ENCODE measurements around the gene SCRN2.

Gene SCRN2

GRCh38 chr17:47840742-47841487, at the start of gene SCRN2:
Gene SCRN2 (minus strand): TSS chr17:47841273. CDS start chr17:47840843, 430 bp downstream.
- DNase-seq (ENCODE audit: low spot score) (peak; percentile 83), ATAC-seq (ENCODE audit: low read depth) (peak; percentile 83)
- Histone ChIP-seq H3K9me3 (ENCODE audit: severe bottlenecking) (no peaks in the 10 kb centered on the region), H3K27ac (ENCODE audit: poor library complexity, severe bottlenecking) (peak within 1 kb of the TSS; percentile 28), H3K4me1 (ENCODE audit: insufficient read depth, poor library complexity, severe bottlenecking) (peaks cover 4% of the 10 kb centered on the region), H3K4me3 (ENCODE audit: severe bottlenecking) (peak within 1 kb of the TSS; percentile 63), H3K27me3 (ENCODE audit: insufficient read depth, poor library complexity, severe bottlenecking) (no peaks in the 10 kb centered on the region), H3K36me3 (ENCODE audit: low read depth) (0 out of 2 replicates have a peak, but pooled peaks cover 3% of the 10 kb centered on the region)
- TF ChIP-seq CTCF (IDR thresholded peaks at IDR 0.05; ENCODE audit: poor library complexity, severe bottlenecking) = peak; percentile 98

DNA sequence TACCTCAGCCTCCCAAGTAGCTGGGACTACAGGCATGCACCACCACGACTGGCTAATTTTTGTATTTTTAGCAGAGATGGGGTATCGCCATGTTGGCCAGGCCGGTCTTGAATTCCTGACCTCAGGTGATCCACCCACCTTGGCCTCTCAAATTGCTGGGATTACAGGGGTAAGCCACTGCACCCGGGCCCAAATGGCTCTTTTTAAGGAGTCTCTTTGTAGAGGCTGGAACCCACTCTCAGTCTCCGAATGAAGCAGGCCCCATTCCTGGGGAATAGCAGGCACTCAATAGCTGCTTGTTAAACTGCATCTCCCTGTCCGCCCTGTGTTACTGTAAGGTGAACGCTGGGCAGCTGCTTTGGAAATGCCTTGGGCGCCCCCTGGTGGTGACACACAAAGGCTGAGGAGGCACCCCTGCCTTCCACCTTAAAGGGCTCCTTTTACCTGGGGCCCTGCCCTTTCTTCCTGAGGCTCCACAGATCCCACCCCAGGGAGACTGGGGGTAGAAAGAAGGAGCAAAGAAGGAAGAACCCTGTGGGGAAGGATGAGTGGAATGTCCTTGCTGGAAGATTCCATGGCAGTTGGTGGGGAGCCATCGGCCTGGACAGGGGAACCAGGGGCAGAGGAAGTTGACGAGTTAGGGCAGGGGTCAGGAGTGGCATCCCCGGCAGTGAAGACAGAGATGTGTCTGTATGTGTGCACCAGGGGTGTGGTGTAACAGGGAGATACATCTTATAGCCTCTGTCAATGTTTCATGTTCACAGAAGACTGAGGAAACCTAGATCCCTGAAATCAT, 48.9 kb upstream of the SCRN2 start:
- H3K27me3 ChIP-seq (ENCODE audit: insufficient read depth, poor library complexity, severe bottlenecking) = no peaks in the 10 kb centered on the region
- peak; percentile 97 for ATAC-seq (ENCODE audit: low read depth)
- no peaks in the 10 kb centered on the region for H3K36me3 ChIP-seq (ENCODE audit: low read depth)
- H3K27ac ChIP-seq (ENCODE audit: poor library complexity, severe bottlenecking) = no peak overlapping the region
- TF ChIP-seq CTCF (IDR thresholded peaks at IDR 0.05; ENCODE audit: poor library complexity, severe bottlenecking) = peak; percentile 95
- peaks cover 13% of the 10 kb centered on the region for H3K4me1 ChIP-seq (ENCODE audit: insufficient read depth, poor library complexity, severe bottlenecking)
- H3K9me3 ChIP-seq (ENCODE audit: severe bottlenecking) = no peaks in the 10 kb centered on the region
- H3K4me3 ChIP-seq (ENCODE audit: severe bottlenecking) = no peak overlapping the region
- DNase-seq (ENCODE audit: low spot score) = peak; percentile 86

DNA sequence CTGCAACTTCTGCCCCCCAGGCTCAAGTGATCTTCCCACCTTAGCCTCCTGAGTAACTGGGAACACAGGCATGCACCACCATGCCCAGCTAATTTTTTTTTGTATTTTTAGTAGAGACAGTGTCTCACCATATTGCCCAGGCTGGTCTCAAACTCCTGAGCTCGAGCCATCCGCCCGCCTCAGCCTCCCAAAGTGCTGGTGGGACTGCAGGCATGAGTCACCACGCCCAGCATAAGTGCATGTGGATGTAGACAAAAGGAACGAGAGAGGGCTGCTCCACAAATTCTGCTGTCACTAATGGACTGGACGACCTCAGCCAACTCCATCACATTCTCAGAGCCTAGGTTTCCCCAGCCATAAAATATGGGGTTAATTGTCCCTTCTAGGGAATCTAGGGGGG, 47.2 kb upstream of the SCRN2 start:
- TF ChIP-seq CTCF (IDR thresholded peaks at IDR 0.05; ENCODE audit: poor library complexity, severe bottlenecking) = no peak
- H3K27me3 ChIP-seq (ENCODE audit: insufficient read depth, poor library complexity, severe bottlenecking) = no peaks in the 10 kb centered on the region
- H3K9me3 ChIP-seq (ENCODE audit: severe bottlenecking) = no peaks in the 10 kb centered on the region
- H3K4me1 ChIP-seq (ENCODE audit: insufficient read depth, poor library complexity, severe bottlenecking) = peaks cover 8% of the 10 kb centered on the region
- no peaks in the 10 kb centered on the region for H3K36me3 ChIP-seq (ENCODE audit: low read depth)
- no peak overlapping the region for H3K4me3 ChIP-seq (ENCODE audit: severe bottlenecking)
- no peak overlapping the region for H3K27ac ChIP-seq (ENCODE audit: poor library complexity, severe bottlenecking)
- DNase-seq (ENCODE audit: low spot score) (no peak), ATAC-seq (ENCODE audit: low read depth) (no peak)

DNA sequence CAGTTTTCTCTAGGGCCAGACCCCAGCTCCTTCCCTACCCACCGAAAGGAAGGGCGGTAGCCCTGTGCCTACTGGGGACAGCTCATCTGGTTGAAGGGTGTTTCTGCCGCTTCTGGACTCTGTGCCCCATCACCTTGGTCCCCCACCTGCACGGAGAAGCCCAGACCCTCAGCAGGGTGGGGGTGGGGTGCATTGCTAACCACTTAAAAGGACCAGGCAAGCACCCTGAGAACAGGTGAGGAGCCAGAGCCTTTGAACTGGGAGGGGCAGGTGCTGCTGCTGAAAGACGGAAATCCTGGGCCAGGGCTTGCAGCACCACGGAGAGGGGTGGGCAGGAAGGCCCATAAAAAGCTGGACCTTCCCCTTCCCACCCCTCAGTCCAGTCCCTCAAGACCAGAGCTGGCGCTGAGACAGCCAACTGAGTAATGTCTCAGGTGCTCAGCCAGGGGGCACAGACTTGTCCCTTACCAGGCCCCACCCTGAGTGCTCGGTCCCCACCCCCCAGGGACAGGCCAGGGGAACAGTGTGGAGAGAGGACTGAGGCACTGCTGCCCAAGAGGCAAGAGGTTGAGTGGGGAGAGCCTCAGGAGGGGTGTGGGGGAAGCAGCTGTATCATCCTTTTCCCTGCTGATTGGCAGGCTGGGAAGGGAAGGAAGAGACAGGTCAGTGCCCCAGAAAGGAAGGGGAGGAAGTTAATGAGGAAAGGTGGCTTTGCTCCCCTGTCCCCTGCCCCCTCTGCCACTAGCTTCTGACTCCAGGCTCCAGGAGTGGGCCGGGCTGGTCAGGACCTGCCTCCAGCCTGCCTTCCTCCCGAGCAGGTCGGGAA, 44.0 kb upstream of the SCRN2 start:
- DNase-seq (ENCODE audit: low spot score) = no peak
- ATAC-seq (ENCODE audit: low read depth) = peak; percentile 8; the same call in 2 of the 3 replicates
- H3K36me3 ChIP-seq (ENCODE audit: low read depth) = no peaks in the 10 kb centered on the region
- no peak overlapping the region for H3K27ac ChIP-seq (ENCODE audit: poor library complexity, severe bottlenecking)
- H3K4me1 ChIP-seq (ENCODE audit: insufficient read depth, poor library complexity, severe bottlenecking) = peaks cover 8% of the 10 kb centered on the region
- TF ChIP-seq CTCF (IDR thresholded peaks at IDR 0.05; ENCODE audit: poor library complexity, severe bottlenecking) = no peak
- no peaks in the 10 kb centered on the region for H3K9me3 ChIP-seq (ENCODE audit: severe bottlenecking)
- H3K4me3 ChIP-seq (ENCODE audit: severe bottlenecking) = no peak overlapping the region
- H3K27me3 ChIP-seq (ENCODE audit: insufficient read depth, poor library complexity, severe bottlenecking) = no peaks in the 10 kb centered on the region
